Measurements from ENCODE around the gene FNBP1.

DNA sequence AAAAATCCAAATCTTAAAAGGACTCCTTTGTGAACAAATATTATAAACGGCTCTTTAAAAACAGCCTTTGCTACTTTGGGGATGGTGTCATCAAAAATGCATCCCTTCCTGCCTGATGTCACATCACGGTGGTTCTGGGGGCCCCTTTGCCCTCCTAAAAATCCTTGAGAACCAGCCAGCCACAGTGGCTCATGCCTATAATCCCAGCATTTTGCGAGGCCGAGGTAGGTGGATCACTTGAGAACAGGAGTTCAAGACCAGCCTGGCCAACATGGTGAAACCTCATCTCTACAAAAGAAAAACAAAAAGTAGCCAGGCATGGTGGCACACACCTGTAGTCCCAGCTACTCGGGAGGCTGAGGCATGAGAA, 43.9 kb downstream of the FNBP1 start:
- TF ChIP-seq, protein P1, sequence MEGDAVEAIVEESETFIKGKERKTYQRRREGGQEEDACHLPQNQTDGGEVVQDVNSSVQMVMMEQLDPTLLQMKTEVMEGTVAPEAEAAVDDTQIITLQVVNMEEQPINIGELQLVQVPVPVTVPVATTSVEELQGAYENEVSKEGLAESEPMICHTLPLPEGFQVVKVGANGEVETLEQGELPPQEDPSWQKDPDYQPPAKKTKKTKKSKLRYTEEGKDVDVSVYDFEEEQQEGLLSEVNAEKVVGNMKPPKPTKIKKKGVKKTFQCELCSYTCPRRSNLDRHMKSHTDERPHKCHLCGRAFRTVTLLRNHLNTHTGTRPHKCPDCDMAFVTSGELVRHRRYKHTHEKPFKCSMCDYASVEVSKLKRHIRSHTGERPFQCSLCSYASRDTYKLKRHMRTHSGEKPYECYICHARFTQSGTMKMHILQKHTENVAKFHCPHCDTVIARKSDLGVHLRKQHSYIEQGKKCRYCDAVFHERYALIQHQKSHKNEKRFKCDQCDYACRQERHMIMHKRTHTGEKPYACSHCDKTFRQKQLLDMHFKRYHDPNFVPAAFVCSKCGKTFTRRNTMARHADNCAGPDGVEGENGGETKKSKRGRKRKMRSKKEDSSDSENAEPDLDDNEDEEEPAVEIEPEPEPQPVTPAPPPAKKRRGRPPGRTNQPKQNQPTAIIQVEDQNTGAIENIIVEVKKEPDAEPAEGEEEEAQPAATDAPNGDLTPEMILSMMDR (IDR thresholded peaks at IDR 0.05; ENCODE audit: insufficient read depth, low read length, poor library complexity, severe bottlenecking) = no peak
- no peak for TF ChIP-seq EZH2phosphoT487 (conservative IDR thresholded peaks at IDR 0.05; ENCODE audit: low read length)
